Measurements from ENCODE around the gene COPG1.
"Not testable (repeated sequence)": the region's sequence is repeated elsewhere in the genome, so short reads cannot be mapped to it uniquely, and the experiment has no call there.

Gene COPG1

GRCh38 chr3:129245641-129246306, 3.6 kb upstream of the COPG1 start:
- peak; percentile 98 for DNase-seq

GRCh38 chr3:129246636-129247035, 2.8 kb upstream of the COPG1 start:
- no peak for DNase-seq

GRCh38 chr3:129248286-129248979, 973 bp upstream of the COPG1 start:
- no peak for DNase-seq

- no peak for DNase-seq
These were observed 3.3 kb downstream of the COPG1 start for GRCh38 chr3:129252748-129253147.

DNA sequence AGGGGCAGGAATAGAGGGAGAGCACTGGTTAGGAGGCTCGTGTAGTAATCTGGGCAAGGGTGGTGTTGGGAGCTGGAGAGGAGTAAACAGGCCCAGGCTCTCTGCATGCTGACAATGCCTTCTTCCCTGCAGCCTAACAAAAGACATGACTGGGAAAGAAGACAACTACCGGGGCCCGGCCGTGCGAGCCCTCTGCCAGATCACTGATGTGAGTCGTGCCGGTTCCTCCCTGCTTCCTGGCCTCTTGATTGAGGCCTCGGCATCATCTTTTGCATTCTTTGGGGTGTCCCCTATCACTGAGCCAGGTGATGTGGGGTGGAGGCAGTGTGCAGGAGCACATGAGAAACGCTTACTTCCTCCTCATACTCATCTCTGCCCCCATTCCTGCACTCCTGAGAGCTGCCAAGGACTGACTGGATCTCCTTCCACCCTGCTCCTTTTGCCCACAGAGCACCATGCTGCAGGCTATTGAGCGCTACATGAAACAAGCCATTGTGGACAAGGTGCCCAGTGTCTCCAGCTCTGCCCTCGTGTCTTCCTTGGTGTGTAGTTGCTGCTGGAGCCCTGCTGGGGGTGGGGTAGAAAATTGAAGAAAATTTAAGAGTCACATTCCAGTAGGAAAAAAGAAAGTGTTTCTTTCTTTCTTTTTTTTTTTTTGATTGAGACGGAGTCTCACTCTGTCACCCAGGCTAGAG, 5.3 kb downstream of the COPG1 start:
- DNase-seq, result no peak

DNA sequence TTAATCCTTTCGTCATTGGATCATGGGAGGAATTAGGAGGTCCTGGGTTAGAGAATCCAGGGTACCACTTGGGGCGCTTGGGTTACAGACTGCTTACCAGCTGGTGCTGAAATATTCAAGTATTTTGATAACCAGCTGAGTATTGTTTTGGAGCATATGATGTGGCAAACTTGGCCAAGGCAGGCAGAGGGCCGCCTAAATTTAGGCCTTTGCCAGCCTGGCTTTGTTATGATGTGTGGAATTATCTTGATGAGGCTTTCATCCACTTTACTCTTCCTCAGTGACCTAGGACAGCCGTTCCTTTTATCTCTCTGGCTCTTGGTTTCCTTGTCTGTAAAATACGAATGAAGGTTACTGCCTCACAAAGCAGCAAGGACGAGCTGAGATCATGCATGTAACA, 6.9 kb downstream of the COPG1 start:
- no peak for DNase-seq

DNA sequence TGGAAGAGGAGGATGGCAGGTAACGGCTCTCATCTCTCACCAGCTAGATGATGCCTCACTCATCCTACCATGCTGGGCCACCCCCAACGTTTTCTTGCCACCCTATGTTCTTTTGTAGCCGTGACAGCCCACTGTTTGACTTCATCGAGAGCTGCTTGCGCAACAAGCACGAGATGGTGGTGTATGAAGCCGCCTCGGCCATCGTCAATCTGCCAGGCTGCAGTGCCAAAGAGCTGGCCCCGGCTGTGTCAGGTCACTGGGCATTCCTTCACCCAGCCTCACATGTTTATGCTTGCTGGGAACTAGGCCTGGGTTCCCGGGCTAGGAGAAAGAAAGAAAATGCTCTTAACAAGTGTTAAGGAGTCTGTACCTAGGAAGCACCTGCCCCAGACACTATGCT, 8.2 kb downstream of the COPG1 start:
- DNase-seq, result no peak

DNA sequence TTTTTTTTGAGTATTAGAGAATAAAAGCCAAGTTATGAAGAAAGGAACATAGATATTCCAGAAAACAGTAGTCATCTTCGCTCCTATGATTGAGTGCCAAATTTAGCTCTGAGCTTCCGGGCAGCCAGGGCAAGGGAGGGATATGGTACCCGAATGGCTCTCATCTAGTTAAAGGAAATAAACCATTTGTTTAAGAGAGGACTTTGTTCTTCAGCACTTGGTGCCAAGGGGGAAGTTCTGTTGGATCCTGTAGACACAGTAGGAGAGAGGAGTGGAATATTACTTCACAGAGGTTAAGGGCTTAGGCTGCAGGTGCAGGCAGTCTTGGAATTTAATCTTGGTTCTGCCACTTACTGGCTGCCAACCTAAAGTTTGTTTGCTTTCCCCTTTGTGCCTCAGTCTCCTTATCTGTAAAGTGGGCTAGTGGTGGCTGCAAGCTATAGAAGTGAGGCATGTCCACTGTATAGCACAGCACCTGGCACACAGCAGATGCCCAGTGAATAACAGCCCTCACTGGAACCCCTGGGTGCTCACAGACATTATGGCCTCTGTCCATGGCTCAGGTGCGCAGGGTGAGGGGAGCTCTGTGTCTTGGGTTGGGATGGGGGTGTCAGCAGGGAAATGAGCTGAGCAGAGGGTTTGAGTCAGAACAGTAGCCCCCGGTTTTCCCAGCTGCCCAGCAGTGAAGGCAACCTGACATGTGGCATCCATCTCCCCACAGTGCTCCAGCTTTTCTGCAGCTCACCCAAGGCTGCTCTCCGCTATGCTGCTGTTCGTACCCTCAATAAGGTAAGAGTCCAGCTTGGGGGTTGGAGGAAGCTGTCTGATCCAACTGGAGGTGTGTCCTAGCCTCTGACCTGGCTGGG, 10.4 kb downstream of the COPG1 start:
- DNase-seq, result no peak

- DNase-seq, result no peak
These were observed 11.2 kb downstream of the COPG1 start for GRCh38 chr3:129260606-129261005.

- DNase-seq, result no peak
These were observed 12.5 kb downstream of the COPG1 start for GRCh38 chr3:129261894-129262293.

DNA sequence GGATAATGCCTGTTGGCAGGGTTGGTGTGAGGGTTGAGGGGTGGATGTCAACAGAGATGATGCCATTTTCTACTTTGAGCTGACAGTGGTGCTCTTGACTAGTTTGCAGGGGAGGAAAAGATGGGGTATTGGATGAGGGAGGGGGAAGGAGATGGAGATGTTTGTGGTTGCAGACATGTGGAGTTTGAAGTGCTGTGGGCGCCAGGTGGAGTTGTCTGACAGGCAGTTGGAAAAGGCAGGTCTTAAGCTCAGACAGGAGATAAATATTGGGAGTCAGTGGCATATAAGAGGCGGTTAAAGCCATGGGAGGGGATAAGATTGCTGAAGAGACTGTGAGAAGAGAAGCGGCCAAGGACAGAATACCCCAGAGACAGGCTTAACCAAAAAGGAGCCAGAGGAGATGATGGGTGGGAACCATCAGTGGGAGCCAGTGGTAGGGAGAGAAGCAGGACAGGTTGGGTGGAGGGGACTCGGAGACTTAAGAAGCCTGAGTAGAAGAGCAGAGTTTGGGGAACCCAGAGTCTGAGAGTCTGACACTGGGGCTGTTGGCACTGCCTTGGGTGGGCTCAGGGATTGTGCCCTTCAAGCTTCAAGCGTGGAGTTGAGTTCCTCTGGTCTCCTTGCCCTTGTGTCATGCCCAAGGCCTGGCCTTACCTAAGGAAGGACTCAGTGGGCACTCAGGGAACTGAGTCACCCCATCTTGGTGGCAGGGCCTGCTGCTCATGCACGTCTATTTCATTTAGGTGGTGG, 13.9 kb downstream of the COPG1 start:
- DNase-seq, result no peak

DNA sequence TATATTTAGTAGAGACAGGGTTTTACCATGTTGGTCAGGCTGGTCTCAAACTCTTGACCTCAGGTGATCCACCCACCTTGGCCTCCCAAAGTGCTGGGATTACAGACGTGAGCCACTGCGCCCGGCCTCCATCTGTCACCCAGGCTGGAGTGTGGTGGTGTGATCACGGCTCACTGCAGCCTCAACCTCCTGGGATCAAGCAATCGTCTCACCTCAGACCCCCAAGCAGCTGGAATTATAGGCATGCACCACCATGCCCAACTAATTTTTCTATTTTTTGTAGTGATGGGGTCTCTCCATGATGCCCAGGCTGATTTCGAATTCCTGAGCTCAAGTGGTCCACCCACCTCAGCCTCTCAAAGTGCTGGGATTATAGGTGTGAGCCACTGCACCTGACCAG, 15.6 kb downstream of the COPG1 start:
- not testable (repeated sequence) for DNase-seq

GRCh38 chr3:129266651-129267050, 17.2 kb downstream of the COPG1 start:
- DNase-seq, result peak; percentile 70

DNA sequence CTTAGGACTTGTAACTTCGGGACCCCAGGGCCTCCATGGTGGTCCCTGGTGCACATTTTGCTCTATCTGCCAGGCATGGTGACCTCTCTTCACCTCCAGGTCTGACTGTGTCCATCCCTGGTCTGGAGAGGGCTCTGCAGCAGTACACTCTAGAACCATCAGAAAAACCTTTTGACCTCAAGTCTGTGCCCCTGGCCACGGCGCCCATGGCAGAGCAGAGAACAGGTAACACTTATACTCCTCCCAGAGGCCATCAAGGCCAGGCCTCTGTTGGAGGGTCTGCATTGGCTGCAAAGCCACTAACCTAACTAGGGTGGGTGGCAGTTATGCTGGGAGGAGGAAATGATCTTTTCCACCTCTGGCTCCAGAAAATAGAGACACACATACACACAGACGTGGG, 19.0 kb downstream of the COPG1 start:
- DNase-seq, result no peak

DNA sequence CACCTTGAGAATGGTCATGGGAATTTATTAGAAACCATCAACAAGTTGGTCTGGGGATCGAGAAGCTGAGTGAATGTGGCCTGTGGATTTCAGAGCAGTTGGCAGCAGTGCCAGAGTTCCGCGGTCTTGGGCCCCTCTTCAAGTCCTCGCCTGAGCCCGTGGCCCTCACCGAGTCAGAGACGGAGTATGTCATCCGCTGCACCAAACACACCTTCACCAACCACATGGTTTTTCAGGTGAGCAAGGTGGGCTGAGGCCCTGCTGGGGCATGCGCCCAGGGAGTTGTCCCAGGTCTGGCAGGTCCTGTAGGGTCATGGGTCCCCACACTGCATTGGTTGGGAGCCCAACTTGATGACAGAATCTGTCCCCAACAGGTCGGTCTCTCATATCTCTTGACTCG, 22.3 kb downstream of the COPG1 start:
- DNase-seq, result no peak

GRCh38 chr3:129276385-129276784, 27.0 kb downstream of the COPG1 start:
- no peak for DNase-seq

- DNase-seq, result peak; percentile 38
These were observed 28.4 kb downstream of the COPG1 start for GRCh38 chr3:129277829-129278271.

DNA sequence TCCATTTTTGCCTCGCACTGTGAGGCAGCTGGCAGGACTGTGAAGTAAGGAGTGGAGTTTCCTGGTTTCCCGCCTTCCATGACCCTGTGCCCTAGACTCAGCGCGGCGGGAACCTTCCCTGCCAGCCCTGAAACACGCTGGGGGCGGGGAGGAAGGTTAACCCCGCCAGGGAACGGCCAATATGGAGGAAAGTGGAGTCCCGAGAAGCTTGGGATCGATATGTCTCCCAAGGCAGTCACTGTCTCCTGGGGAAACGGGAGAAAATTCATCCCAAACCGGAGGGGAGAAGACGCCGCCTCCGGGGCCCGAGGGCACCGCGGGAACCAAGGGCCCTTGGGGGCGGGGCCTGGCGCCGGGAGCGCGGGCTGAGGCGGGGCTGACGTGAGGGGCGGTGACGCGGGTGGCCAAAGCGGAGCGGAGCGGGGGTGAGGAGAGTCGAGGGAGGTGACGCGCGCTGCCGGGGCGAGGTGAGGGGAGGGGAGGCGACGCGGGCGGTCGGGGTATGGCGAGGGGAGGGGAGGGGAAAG, 29.1 kb downstream of the COPG1 start, which contains the start of gene HMCES:
HMCES (plus strand) TSS at position 432 of the 527 bp plus-strand sequence. CDS start 863 bp downstream, outside the sequence.
- DNase-seq, result peak; percentile 94

DNA sequence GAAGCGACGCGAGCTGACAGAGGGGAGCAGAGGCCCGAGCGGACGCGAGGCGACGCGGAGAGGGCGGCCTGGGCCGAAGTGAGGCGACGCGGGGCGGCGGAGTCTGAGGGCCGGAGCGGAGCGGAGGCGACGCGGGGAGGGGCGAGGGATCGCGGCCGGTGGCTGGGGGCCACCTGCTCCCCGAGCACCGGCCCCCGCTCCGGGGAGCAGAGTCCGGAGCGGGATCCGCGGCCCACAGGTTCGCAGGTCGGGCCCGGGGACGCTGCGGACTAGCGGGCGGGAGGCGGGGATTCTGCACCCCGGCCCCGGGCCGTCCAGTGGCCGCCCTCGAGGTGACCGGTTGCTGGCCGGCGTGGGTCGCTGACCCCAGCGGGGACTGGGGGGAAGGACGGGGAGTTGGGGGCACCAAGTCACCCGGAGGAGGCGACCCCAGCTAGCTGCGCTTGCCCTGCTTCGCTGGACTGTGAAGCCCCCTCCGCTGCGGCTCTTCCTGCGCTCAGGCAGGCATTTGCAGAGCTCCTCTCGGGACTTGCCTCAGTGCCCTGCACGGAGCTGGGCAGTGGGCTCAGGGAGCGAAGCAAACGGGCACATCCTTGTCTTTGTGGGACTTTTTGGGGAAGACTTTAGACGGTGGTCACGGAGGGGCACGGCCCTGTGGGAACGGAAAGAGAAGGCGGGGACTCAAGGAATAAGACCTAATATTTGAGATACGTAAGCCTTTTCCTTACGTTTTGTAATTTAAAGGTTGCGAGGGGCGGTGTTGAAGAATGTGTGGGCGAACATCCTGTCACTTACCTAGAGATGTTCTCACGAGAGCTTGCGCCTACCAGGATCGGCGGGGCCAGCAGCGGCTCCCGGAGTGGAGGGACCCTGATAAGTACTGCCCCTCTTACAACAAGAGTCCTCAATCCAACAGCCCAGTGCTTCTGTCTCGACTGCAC, 29.8 kb downstream of the COPG1 start:
- peak; percentile 72 for DNase-seq

GRCh38 chr3:129280183-129280582, 30.8 kb downstream of the COPG1 start:
- no peak for DNase-seq

- no peak for DNase-seq
These were observed 32.3 kb downstream of the COPG1 start for GRCh38 chr3:129281726-129282125.

Data from hematopoietic multipotent progenitor cell treated with erythropoietin and hydrocortisone succinate and interleukin-3 and kit ligand, for 6 days (in vitro differentiated cells).